ENCODE data around the gene SLC44A5.
A peak's percentile ranks its signal among the peaks of the same experiment; 100 is the strongest.

SLC44A5 gene

GRCh38 chr1:75630998-75631397 lies 20.1 kb upstream of the SLC44A5 start:
- Histone ChIP-seq H2BK5ac (ENCODE audit: low read length) (no peak overlapping the region), H3K4ac (ENCODE audit: low read length) (no peak overlapping the region), H2AK5ac (ENCODE audit: low read depth, low read length) (no peak overlapping the region)

DNA sequence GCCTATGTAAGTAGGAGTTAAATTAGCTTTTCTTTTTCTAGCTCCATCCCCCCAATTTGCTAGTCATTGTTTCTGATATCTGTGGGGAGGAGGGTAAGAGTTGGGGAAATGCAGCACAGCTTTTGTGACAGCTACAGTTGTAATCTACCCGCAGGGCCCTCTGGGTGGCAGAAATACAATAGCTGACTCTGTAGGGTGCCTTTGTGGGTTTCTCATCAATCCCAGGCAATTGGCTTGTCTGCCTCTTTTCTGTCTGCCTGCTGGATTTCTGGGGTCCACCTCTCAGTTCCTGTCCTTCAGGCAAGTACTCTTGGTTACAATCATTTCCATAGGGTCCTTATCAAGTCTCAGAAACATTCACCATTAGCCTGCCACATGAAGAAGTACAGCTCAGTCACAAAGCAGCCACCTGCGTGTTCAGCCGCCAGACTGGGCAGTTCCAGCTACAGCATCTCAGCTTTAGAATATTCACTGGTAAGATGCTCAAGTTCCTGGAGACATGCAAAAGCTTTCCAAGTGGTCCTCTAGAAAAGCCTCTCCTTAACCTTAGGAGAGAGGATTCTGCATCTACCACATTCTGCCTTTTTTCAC lies 19.2 kb upstream of the SLC44A5 start:
- Histone ChIP-seq H2BK12ac (ENCODE audit: low read length) (no peak overlapping the region), H2AFZ (ENCODE audit: low read length) (no peak overlapping the region), H3K9ac (ENCODE audit: low read depth, low read length, poor library complexity) (no peak overlapping the region), H3K23ac (ENCODE audit: low read depth, low read length, poor library complexity) (no peak overlapping the region), H3K79me1 (ENCODE audit: low read depth, low read length) (no peaks in the 10 kb centered on the region), H2BK5ac (ENCODE audit: low read length) (no peak overlapping the region), H3K4me2 (ENCODE audit: insufficient read depth, low read length, poor library complexity, severe bottlenecking) (no peak overlapping the region), H3K27me3 (ENCODE audit: control insufficient read depth in 3 of 3, insufficient read depth in 3 of 3, low read depth in 1 of 3, low read length in 3 of 3) (peaks cover 0 to 28% (median 0%) of the 10 kb centered on the region in 3 experiments), H3K9me3 (replicated peaks in 1 of 2; ENCODE audit: control insufficient read depth in 2 of 2, insufficient read depth in 1 of 2, low read depth in 1 of 2, low read length in 2 of 2) (no peaks in the 10 kb centered on the region), H4K8ac (ENCODE audit: low read depth, low read length) (no peak overlapping the region), H3K4ac (ENCODE audit: low read length) (no peak overlapping the region), H3K14ac (ENCODE audit: low read length) (no peak overlapping the region), H3K27ac (replicated peaks; ENCODE audit: low read length) (no peak overlapping the region), H2AK5ac (ENCODE audit: low read depth, low read length) (no peak overlapping the region), H3K4me3 (ENCODE audit: low read length in 2 of 2) (no peak overlapping the region), H3K4me1 (ENCODE audit: control insufficient read depth in 2 of 2, insufficient read depth in 1 of 2, low read depth in 1 of 2, low read length in 2 of 2) (peaks cover 5 to 12% of the 10 kb centered on the region in 2 donors), H2BK15ac (ENCODE audit: low read length) (no peak overlapping the region), H2BK120ac (ENCODE audit: low read depth, low read length) (no peak overlapping the region), H3K18ac (ENCODE audit: low read length) (no peak overlapping the region), H3K36me3 (replicated peaks in 1 of 2; ENCODE audit: control insufficient read depth in 2 of 2, insufficient read depth in 2 of 2, low read length in 2 of 2) (no peaks in the 10 kb centered on the region), H4K91ac (ENCODE audit: low read depth, low read length, poor library complexity) (no peak overlapping the region)
- no CpG with 5 or more reads among the region's 3 CpGs for WGBS, 2 donors (ENCODE audit: extremely low coverage in 2 of 2, insufficient read length in 2 of 2, insufficient replicate concordance in 1 of 2)
- DNase-seq (ENCODE audit: low spot score): peak; percentile 26

More at GRCh38 chr1:75630998-75631397, 20.1 kb upstream of the SLC44A5 start:
- H2BK12ac ChIP-seq (ENCODE audit: low read length): no peak overlapping the region
- H3K27me3 ChIP-seq (ENCODE audit: control insufficient read depth in 3 of 3, insufficient read depth in 3 of 3, low read depth in 1 of 3, low read length in 3 of 3): peaks cover 0 to 26% (median 0%) of the 10 kb centered on the region in 3 experiments
- H4K91ac ChIP-seq (ENCODE audit: low read depth, low read length, poor library complexity): no peak overlapping the region
- no peak overlapping the region for H2BK15ac ChIP-seq (ENCODE audit: low read length)
- no peak overlapping the region for H2BK120ac ChIP-seq (ENCODE audit: low read depth, low read length)
- H3K4me2 ChIP-seq (ENCODE audit: insufficient read depth, low read length, poor library complexity, severe bottlenecking): no peak overlapping the region
- H3K14ac ChIP-seq (ENCODE audit: low read length): no peak overlapping the region
- no peak overlapping the region for H3K27ac ChIP-seq (replicated peaks; ENCODE audit: low read length)
- H3K9me3 ChIP-seq (replicated peaks in 1 of 2; ENCODE audit: control insufficient read depth in 2 of 2, insufficient read depth in 1 of 2, low read depth in 1 of 2, low read length in 2 of 2): no peaks in the 10 kb centered on the region
- H3K36me3 ChIP-seq (replicated peaks in 1 of 2; ENCODE audit: control insufficient read depth in 2 of 2, insufficient read depth in 2 of 2, low read length in 2 of 2): no peaks in the 10 kb centered on the region
- peaks cover 5 to 12% of the 10 kb centered on the region in 2 donors for H3K4me1 ChIP-seq (ENCODE audit: control insufficient read depth in 2 of 2, insufficient read depth in 1 of 2, low read depth in 1 of 2, low read length in 2 of 2)
- H3K18ac ChIP-seq (ENCODE audit: low read length): no peak overlapping the region
- no peak overlapping the region for H3K4me3 ChIP-seq (ENCODE audit: low read length in 2 of 2)
- no peak for DNase-seq (ENCODE audit: low spot score)
- no peak overlapping the region for H2AFZ ChIP-seq (ENCODE audit: low read length)
- no peak overlapping the region for H4K8ac ChIP-seq (ENCODE audit: low read depth, low read length)
- no peak overlapping the region for H3K23ac ChIP-seq (ENCODE audit: low read depth, low read length, poor library complexity)
- no peaks in the 10 kb centered on the region for H3K79me1 ChIP-seq (ENCODE audit: low read depth, low read length)
- H3K9ac ChIP-seq (ENCODE audit: low read depth, low read length, poor library complexity): no peak overlapping the region
- no CpG with 5 or more reads among the region's 1 CpG for WGBS, 2 donors (ENCODE audit: extremely low coverage in 2 of 2, insufficient read length in 2 of 2, insufficient replicate concordance in 1 of 2)

DNA sequence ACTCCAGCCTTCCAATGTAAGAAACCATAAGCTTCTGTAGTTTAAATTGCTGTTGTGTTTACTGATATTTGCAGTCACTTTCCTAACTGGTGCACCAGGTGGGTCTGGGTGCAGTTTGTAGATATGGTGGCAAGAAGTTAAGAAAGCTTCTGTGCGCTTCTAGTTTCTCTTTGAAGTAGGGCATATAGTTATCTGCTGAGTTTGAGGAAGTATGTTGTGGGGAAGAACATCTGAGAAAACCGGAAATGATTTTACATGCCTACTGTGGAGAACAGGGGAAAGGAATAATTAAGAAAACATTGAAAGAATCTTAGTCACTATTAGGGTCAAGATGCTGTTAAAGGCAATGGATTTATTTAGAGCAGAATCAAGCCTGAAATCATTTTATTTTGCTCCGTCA lies 14.9 kb upstream of the SLC44A5 start:
- DNase-seq (ENCODE audit: low spot score): no peak
- H3K18ac ChIP-seq (ENCODE audit: low read length): no peak overlapping the region
- H4K91ac ChIP-seq (ENCODE audit: low read depth, low read length, poor library complexity): no peak overlapping the region
- WGBS, 2 donors (ENCODE audit: extremely low coverage in 2 of 2, insufficient read length in 2 of 2, insufficient replicate concordance in 1 of 2): no CpG with 5 or more reads among the region's 3 CpGs
- H3K4ac ChIP-seq (ENCODE audit: low read length): no peak overlapping the region
- H3K4me2 ChIP-seq (ENCODE audit: insufficient read depth, low read length, poor library complexity, severe bottlenecking): no peak overlapping the region
- H3K4me1 ChIP-seq (ENCODE audit: control insufficient read depth in 2 of 2, insufficient read depth in 1 of 2, low read depth in 1 of 2, low read length in 2 of 2): peaks cover 5 to 12% of the 10 kb centered on the region in 2 donors
- no peak overlapping the region for H4K8ac ChIP-seq (ENCODE audit: low read depth, low read length)
- no peak overlapping the region for H3K14ac ChIP-seq (ENCODE audit: low read length)
- no peaks in the 10 kb centered on the region for H3K36me3 ChIP-seq (replicated peaks in 1 of 2; ENCODE audit: control insufficient read depth in 2 of 2, insufficient read depth in 2 of 2, low read length in 2 of 2)
- peaks cover 0 to 32% (median 0%) of the 10 kb centered on the region in 3 experiments for H3K27me3 ChIP-seq (ENCODE audit: control insufficient read depth in 3 of 3, insufficient read depth in 3 of 3, low read depth in 1 of 3, low read length in 3 of 3)
- H2AFZ ChIP-seq (ENCODE audit: low read length): no peak overlapping the region
- H2BK120ac ChIP-seq (ENCODE audit: low read depth, low read length): no peak overlapping the region
- no peak overlapping the region for H2BK15ac ChIP-seq (ENCODE audit: low read length)
- no peak overlapping the region for H3K27ac ChIP-seq (replicated peaks; ENCODE audit: low read length)
- H3K79me1 ChIP-seq (ENCODE audit: low read depth, low read length): no peaks in the 10 kb centered on the region
- no peak overlapping the region for H2BK5ac ChIP-seq (ENCODE audit: low read length)
- H2BK12ac ChIP-seq (ENCODE audit: low read length): no peak overlapping the region
- no peaks in the 10 kb centered on the region for H3K9me3 ChIP-seq (replicated peaks in 1 of 2; ENCODE audit: control insufficient read depth in 2 of 2, insufficient read depth in 1 of 2, low read depth in 1 of 2, low read length in 2 of 2)
- no peak overlapping the region for H3K23ac ChIP-seq (ENCODE audit: low read depth, low read length, poor library complexity)
- H3K9ac ChIP-seq (ENCODE audit: low read depth, low read length, poor library complexity): no peak overlapping the region
- H2AK5ac ChIP-seq (ENCODE audit: low read depth, low read length): no peak overlapping the region
- no peak overlapping the region for H3K4me3 ChIP-seq (ENCODE audit: low read length in 2 of 2)

GRCh38 chr1:75618382-75618781 lies 7.5 kb upstream of the SLC44A5 start:
- Histone ChIP-seq H3K14ac (ENCODE audit: low read length) (no peak overlapping the region), H3K27ac (replicated peaks; ENCODE audit: low read length) (no peak overlapping the region), H3K9me3 (replicated peaks in 1 of 2; ENCODE audit: control insufficient read depth in 2 of 2, insufficient read depth in 1 of 2, low read depth in 1 of 2, low read length in 2 of 2) (no peaks in the 10 kb centered on the region), H2BK12ac (ENCODE audit: low read length) (no peak overlapping the region), H3K9ac (ENCODE audit: low read depth, low read length, poor library complexity) (no peak overlapping the region), H2BK5ac (ENCODE audit: low read length) (no peak overlapping the region), H3K4ac (ENCODE audit: low read length) (no peak overlapping the region), H2AK5ac (ENCODE audit: low read depth, low read length) (no peak overlapping the region), H3K36me3 (replicated peaks in 1 of 2; ENCODE audit: control insufficient read depth in 2 of 2, insufficient read depth in 2 of 2, low read length in 2 of 2) (no peaks in the 10 kb centered on the region), H3K79me1 (ENCODE audit: low read depth, low read length) (no peaks in the 10 kb centered on the region), H2AFZ (ENCODE audit: low read length) (no peak overlapping the region), H2BK120ac (ENCODE audit: low read depth, low read length) (no peak overlapping the region), H3K23ac (ENCODE audit: low read depth, low read length, poor library complexity) (no peak overlapping the region), H3K18ac (ENCODE audit: low read length) (no peak overlapping the region), H3K27me3 (ENCODE audit: control insufficient read depth in 3 of 3, insufficient read depth in 3 of 3, low read depth in 1 of 3, low read length in 3 of 3) (peaks cover 0 to 16% (median 4%) of the 10 kb centered on the region in 3 experiments), H3K4me2 (ENCODE audit: insufficient read depth, low read length, poor library complexity, severe bottlenecking) (no peak overlapping the region), H4K8ac (ENCODE audit: low read depth, low read length) (no peak overlapping the region), H2BK15ac (ENCODE audit: low read length) (no peak overlapping the region), H3K4me1 (ENCODE audit: control insufficient read depth in 2 of 2, insufficient read depth in 1 of 2, low read depth in 1 of 2, low read length in 2 of 2) (peaks cover 1 to 12% of the 10 kb centered on the region in 2 donors), H4K91ac (ENCODE audit: low read depth, low read length, poor library complexity) (no peak overlapping the region), H3K4me3 (ENCODE audit: low read length in 2 of 2) (no peak overlapping the region)
- no peak for DNase-seq (ENCODE audit: low spot score)
